Neutrophil (primary cell): ENCODE results near the gene ZNF511.

ENCODE experiments used
- H3K27ac ChIP-seq: fragments of 200-600 bp; sonication (generic); 2 replicates; pipeline ENCODE4 v1.5.1; 2016; ENCODE audit warnings: mild to moderate bottlenecking, moderate library complexity
- H3K27me3 ChIP-seq: fragments of 200-600 bp; sonication (generic); 2 replicates; pipeline ENCODE4 v1.6.0; 2016; ENCODE audit warnings: mild to moderate bottlenecking
- H3K36me3 ChIP-seq: fragments of 200-600 bp; sonication (generic); 2 replicates; pipeline ENCODE4 v1.5.1; 2017
- H3K4me1 ChIP-seq, 2 experiments: fragments of 200-600 bp in 1 of 2; sonication (generic) in 1 of 2; 1 replicate in 1 of 2; 2 replicates in 1 of 2; pipeline versions ENCODE4 v1.5.1 to v1.6.1; 2013 to 2016; ENCODE audit warnings: low read depth in 1 of 2, low read length in 1 of 2, mild to moderate bottlenecking in 1 of 2, moderate library complexity in 1 of 2; ENCODE audit not compliant: control insufficient read depth in 1 of 2, insufficient read depth in 1 of 2
- H3K4me3 ChIP-seq, 2 experiments: fragments of 200-600 bp in 1 of 2; sonication (generic) in 1 of 2; 1 replicate in 1 of 2; 2 replicates in 1 of 2; pipeline ENCODE4 v1.5.1; 2013 to 2016; ENCODE audit warnings: low read depth in 1 of 2, low read length in 1 of 2, mild to moderate bottlenecking in 1 of 2, moderate library complexity in 1 of 2
- H3K9me3 ChIP-seq: fragments of 200-600 bp; sonication (generic); 2 replicates; pipeline ENCODE4 v1.5.1; 2016
- CTCF ChIP-seq: fragments of 200-600 bp; sonication (generic); IDR thresholded peaks from 2 replicates; pipeline ENCODE4 v1.5.1; 2016; ENCODE audit warnings: antibody characterized with exemption

ZNF511 gene

GRCh38 chr10:133327651-133328357, 19.1 kb downstream of the ZNF511 start:
- Histone ChIP-seq H3K27ac (no peak overlapping the region), H3K27me3 (peaks cover 97% of the 10 kb centered on the region)
- no peak for TF ChIP-seq CTCF

GRCh38 chr10:133328358-133329343, 19.9 kb downstream of the ZNF511 start:
- H3K4me3 ChIP-seq = no peak overlapping the region
- peaks cover 96% of the 10 kb centered on the region for H3K27me3 ChIP-seq
- H3K27ac ChIP-seq = no peak overlapping the region
- H3K36me3 ChIP-seq = no peaks in the 10 kb centered on the region
- peaks cover 0 to 9% of the 10 kb centered on the region in 2 experiments for H3K4me1 ChIP-seq
- no peaks in the 10 kb centered on the region for H3K9me3 ChIP-seq
- no peak for TF ChIP-seq CTCF

More at GRCh38 chr10:133327651-133328357, 19.1 kb downstream of the ZNF511 start:
- no peaks in the 10 kb centered on the region for H3K36me3 ChIP-seq
- no peaks in the 10 kb centered on the region for H3K9me3 ChIP-seq
- H3K4me3 ChIP-seq = no peak overlapping the region
- H3K4me1 ChIP-seq = peaks cover 0 to 9% of the 10 kb centered on the region in 2 experiments

GRCh38 chr10:133329491-133330202, 20.9 kb downstream of the ZNF511 start:
- H3K27ac ChIP-seq = no peak overlapping the region
- peaks cover 90% of the 10 kb centered on the region for H3K27me3 ChIP-seq
- TF ChIP-seq CTCF = peak; percentile 73
- no peaks in the 10 kb centered on the region for H3K9me3 ChIP-seq
- H3K4me3 ChIP-seq = no peak overlapping the region
- peaks cover 0 to 9% of the 10 kb centered on the region in 2 experiments for H3K4me1 ChIP-seq
- H3K36me3 ChIP-seq = no peaks in the 10 kb centered on the region

GRCh38 chr10:133332936-133333699, 24.4 kb downstream of the ZNF511 start:
- Histone ChIP-seq H3K4me1 (peaks cover 0 to 18% of the 10 kb centered on the region in 2 experiments), H3K4me3 (no peak overlapping the region), H3K27ac (no peak overlapping the region), H3K27me3 (peaks cover 90% of the 10 kb centered on the region), H3K36me3 (no peaks in the 10 kb centered on the region), H3K9me3 (no peaks in the 10 kb centered on the region)
- no peak for TF ChIP-seq CTCF
